CD1c-positive myeloid dendritic cell (primary cell): Measurements from ENCODE around the gene LRRFIP1.
"Not testable (repeated sequence)": the region's sequence is repeated elsewhere in the genome, so short reads cannot be mapped to it uniquely, and the experiment has no call there.

Source experiments
- DNase-seq: peaks from one replicate; pipeline ENCODE4 v3.0.0-alpha.2; 2016; ENCODE audit errors: extremely low spot score

The LRRFIP1 gene

GRCh38 chr2:237627441-237628246, at the start of gene LRRFIP1:
LRRFIP1 (plus strand) TSS chr2:237627587; CDS start chr2:237627645, 58 bp downstream.
- peak; percentile 47 for DNase-seq

GRCh38 chr2:237577956-237578870, 49.2 kb upstream of the LRRFIP1 start:
- DNase-seq, result no peak

GRCh38 chr2:237581326-237581725, 46.1 kb upstream of the LRRFIP1 start:
- DNase-seq, result no peak

GRCh38 chr2:237581751-237582746, 45.3 kb upstream of the LRRFIP1 start:
- peak; percentile 49 for DNase-seq

GRCh38 chr2:237583385-237584295, 43.7 kb upstream of the LRRFIP1 start:
- DNase-seq, result no peak

- DNase-seq, result no peak
These were observed 41.7 kb upstream of the LRRFIP1 start for GRCh38 chr2:237585590-237586221.

- DNase-seq, result no peak
These were observed 39.2 kb upstream of the LRRFIP1 start for GRCh38 chr2:237588044-237588696.

- no peak for DNase-seq
These were observed 36.9 kb upstream of the LRRFIP1 start, which contains the start of gene RAB17 for GRCh38 chr2:237590272-237591140. RAB17 (minus strand) TSS chr2:237590734; CDS start chr2:237586154, 4,580 bp downstream.

- DNase-seq, result peak; percentile 92
These were observed 36.1 kb upstream of the LRRFIP1 start for GRCh38 chr2:237591141-237591881.

- no peak for DNase-seq
These were observed 34.9 kb upstream of the LRRFIP1 start for GRCh38 chr2:237592425-237592980.

GRCh38 chr2:237593036-237593435, 34.4 kb upstream of the LRRFIP1 start:
- DNase-seq, result no peak

- DNase-seq, result no peak
These were observed 33.6 kb upstream of the LRRFIP1 start for GRCh38 chr2:237593596-237594320.

- no peak for DNase-seq
These were observed 32.9 kb upstream of the LRRFIP1 start for GRCh38 chr2:237594514-237594871.

GRCh38 chr2:237595829-237596519, 31.4 kb upstream of the LRRFIP1 start:
- DNase-seq, result not testable (repeated sequence)

GRCh38 chr2:237596520-237597195, 30.7 kb upstream of the LRRFIP1 start:
- DNase-seq, result peak; percentile 12
